GM19099 (cell line): ENCODE measurements around the gene FCMR.

Source experiments
- POLR2A ChIP-seq: IDR thresholded peaks from 3 replicates; pipeline ENCODE4 v1.6.1; 2011; ENCODE audit warnings: low read depth; ENCODE audit not compliant: insufficient read length; ENCODE audit errors: extremely low read depth

Gene FCMR

DNA sequence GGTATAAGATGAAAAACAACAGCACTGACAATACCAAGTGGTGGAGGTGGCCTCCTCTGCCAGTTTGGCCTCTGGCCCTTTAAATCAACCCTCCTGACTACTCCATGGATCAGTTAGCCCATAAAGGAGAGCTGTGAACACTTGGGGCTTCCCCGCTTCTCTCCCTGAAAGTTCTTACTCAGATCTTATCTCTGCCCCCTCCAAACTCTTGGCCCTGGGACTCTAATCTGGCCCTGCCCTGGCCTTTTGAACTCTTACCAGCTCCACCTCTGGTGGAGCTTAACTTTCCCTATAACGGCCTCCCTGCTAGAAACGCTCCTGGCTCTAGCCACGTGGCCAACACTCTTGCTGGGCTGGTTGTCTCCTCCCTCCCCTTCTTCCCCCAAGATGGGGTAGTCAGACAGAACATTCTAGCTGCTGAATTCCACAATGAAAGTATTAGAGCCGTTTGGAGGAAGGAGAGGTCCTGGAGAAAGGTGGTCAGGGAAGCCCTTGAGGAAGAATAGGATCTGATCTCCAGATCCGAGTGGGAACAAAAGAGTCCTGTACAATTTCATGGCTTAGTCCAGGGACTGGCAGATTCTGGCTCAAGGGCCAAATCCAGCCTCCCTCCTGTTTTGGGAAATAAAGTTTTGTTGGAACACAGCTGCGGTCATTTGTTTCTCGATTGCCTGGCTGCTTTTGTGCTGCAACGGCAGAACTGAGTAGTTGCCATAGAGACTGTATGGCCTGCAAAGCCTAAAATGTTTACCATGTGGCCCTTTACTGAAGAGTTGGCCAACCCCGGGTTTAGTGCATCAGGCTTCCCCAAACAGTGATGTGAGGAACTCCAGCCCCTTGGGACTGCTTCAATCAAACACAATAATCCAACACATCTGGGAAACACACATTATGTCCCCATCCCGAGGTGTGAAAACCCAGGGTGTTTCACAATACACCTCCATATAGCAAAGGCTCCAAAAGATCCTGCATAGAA is 34.0 kb upstream of the FCMR start:
- TF ChIP-seq POLR2A: no peak

DNA sequence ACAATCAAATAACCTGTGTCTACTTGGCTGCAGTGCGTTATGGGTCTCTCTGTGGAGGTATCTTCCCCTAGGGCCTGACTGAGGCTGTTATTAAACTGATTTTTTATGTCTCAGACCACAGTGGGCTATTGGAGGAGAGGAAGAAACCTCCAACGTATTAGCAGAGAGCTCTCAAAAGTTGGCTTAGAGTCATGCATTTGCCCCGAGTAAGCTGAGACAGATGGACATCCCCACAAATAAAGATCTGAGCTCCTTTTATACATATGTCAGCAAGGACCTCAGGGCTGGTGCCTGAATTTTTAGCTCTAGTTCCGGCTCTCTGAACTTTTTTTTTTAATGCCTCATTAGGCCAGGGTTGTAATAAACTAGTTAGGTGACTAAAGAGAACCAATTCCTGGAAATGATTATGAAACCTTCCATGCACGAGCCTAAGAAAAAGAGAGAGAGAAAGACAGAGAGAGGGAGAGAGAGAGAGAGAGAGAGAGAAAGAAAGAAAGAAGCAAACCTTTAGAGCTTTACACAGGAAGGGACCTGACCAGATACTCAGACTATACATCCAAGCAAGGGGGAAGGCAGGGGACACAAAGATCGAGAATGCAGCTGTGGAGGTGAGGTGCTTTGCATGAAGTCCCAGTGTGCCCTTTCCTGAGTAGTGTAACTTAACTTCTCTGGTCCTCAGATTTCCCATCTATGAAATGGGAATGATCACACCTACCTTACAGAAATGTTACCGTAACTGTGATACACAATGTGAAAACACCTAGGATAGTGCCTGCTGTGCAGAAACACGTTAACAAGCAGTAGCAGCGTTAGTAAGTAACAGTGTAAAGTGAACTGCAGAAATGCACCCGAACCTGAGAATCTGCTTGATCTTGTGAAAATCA is 33.0 kb upstream of the FCMR start:
- no peak for TF ChIP-seq POLR2A

DNA sequence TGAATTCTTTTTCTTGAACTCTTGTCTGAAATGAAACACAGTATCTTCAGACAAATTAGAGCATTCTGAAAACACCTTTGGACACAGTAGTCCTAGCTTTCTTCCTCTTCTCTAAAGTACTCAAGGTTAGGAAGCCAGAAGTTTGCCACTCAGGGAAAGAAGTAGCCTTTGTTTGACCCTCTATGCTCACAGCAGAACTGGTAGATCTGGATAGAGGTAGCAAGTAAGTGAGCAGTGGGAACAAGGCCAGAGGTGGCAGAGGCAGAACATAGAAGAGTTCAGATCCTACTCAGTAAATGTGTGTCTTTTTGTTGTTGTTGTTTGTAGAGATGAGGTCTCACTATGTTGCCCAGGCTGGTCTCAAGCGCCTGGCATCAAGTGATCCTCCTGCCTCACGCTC is 31.9 kb upstream of the FCMR start:
- no peak for TF ChIP-seq POLR2A

DNA sequence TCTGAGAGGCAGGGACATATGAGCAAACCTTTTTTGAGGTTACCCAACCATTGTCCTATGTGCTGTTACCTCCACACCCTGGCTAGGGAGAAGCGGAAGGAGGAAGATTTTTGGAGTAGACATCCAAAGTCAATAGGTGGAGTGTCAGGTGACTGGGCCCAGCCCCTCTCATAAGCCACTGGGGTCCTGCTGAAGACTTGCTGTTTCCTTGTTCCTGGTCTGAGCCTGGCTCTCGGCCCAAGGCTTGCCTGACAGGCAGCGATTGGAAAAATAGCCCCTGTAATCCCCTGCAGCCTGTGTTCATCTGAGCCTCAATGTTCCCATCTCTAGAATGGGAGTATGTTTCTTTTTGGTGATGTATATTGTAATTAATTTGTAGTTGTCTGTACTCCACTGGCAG is 31.4 kb upstream of the FCMR start:
- TF ChIP-seq POLR2A: no peak

DNA sequence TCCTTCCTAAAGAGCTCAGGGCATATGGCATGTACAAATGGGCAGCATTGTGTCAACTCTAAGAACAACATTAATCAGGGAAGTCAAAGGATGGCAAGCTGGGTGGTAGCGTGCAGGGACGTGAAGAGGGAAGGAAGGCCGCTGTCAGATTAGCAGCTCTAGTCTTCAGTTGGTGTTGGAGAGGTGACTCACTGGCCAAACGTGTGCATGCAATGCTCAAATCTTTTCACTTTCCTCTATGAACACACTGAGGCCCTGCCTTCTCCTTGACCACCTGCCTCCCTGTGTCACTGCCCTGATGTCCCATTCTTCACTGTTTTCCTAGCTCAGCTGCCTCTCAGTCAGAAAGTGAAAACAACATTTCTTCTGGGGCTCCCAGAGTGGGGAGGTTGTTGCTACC is 30.4 kb upstream of the FCMR start:
- TF ChIP-seq POLR2A: no peak

DNA sequence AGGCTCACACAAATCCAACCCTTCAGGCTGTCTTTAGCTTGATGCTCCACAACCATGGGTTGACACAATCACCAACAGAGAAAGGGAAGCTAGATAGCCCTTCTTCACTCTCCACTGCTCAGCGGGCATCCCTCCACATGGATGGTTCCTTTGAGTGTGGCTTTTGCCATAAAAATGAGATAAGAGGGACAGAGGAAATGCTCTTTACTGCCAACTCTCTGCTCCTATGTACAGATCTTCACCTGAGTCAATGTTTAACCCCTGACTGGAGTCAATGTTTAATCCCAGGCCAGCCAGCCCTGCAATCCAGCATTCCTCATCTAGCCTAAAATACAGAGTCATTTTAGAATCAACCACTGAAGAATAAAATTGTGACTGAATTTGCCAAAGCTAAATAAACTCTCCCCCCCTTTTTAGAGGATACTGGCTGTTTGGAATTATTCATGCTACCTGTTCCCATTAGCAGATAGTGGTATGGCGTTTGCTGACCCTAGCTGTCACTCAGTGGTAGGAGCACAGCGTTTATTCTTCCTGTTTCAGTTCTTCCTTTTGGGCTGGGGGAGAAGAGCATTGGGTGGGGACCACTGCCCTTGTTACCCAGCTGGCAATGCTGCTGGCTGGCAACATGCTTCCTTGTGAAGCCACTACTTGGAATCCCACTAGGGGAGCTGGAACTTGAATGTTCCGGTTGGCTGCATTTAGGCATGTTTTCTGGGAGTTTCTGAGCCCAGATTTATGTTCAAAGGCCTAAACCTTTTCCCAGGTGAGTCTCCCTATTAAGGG is 29.8 kb upstream of the FCMR start:
- TF ChIP-seq POLR2A: no peak

DNA sequence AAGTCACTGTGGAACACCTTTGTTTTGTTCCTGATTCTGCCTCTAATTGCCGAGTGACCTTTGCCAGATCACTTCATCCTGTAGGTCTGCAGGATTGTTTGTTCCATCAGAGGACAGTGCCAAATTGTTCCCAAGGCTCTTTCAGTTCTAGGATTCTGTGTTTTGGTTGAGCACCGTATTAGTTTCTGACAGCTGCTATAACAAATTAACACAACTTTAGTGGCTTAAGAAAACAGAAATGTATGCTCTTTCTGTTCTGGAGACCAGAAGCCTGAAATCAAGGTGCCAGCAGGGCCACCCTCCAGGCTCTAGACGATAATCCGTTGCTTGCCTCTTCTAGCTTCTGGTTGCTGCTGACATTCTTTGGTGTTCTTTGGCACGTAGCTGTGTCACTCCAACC is 27.9 kb upstream of the FCMR start:
- no peak for TF ChIP-seq POLR2A

DNA sequence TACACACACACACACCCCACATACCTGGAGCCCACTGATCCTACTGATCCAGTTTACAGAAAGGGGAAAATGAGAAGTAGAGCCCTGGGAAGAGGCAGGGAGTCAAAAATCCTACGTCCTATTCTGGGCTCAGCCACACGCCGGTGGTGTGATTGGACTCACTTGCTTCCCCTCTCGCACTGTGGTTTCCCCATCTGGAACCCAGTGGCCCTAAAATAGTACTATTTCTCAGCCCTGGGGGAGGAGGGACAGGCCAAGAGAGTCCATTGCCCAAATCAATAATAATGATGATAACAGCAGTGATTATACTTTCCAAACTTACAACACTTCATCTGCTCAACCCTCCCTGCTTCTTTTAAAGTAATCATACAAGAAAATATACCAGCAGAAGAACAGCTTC is 27.5 kb upstream of the FCMR start:
- no peak for TF ChIP-seq POLR2A

DNA sequence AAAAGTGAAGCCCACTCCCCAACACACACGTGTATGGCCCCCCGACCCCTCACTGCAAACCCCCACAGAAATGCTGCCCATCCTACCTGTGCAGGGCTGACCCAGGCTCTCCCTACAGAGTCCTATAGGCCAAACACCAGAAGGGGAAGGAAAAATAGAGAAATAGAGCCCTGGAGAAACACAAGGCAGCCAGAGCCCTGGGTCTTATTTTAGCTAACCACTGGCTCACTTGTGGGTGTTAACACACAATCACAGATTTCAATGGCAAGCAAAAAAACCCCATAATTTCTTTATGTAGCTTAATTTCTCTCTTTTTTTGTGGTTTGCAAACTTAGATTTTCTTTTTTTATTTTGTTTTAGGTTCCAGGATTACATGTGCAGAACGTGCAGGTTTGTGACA is 25.5 kb upstream of the FCMR start:
- TF ChIP-seq POLR2A: no peak

DNA sequence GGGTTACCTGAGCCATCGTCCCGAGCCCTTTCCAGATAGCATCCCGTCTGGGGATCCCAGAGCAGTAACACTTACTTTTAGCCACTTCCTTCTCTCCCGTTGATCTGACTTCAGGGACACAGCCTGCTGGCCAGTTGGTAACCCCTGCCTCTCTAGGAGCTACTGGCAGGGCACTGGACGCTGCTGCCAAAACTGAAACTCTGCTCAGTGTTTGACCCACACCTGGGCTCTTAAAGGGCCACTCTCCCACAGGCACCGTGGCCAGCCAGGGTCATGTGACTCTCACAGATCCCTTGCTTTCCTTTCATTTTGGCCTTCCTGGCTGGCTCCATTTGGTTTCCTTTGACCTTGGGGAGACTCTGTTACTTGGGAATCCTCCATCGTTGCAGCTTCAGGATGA is 24.5 kb upstream of the FCMR start, which contains the start of gene PIGR:
Gene PIGR, minus strand, starts transcription at position 206 of the 400 bp plus-strand sequence. CDS start 5,935 bp downstream, outside the sequence.
- no peak for TF ChIP-seq POLR2A

DNA sequence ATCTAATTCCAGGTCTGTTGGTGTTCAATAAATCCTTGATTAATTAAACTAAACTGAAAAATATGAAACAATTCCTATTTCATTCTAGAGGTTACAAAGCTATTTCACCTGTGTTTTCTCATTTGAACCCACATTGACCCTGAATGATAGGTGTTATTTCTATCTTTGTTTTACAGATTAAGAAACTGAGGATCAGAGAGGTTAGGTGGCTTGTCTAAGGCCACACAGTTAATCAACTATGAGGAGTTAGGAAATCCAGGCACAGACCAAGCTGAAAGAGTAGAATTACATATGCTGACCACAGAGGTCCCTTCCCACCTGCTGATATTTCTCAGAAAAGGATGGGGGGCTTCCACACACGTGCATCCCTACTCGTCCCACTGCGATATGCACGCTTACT is 24.0 kb upstream of the FCMR start:
- TF ChIP-seq POLR2A: no peak

DNA sequence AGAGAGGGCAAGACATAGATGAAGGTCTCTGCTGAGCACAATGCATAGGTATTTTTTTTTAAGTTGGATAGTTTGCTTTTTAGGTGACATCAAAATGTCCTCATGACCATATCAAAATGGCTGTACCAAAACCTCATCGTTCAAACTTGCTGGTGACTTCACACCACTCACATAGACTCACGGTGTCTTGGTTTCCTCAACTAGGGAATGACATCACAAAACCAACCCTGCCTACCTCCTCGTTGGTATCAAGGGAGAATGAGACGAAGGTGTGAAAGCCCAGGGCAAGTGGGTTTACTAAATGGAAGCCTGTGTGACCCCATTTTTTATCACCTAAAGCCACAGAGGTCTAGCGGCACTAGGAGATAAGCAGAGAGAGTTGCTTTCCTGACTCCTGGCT is 23.0 kb upstream of the FCMR start:
- TF ChIP-seq POLR2A: no peak

DNA sequence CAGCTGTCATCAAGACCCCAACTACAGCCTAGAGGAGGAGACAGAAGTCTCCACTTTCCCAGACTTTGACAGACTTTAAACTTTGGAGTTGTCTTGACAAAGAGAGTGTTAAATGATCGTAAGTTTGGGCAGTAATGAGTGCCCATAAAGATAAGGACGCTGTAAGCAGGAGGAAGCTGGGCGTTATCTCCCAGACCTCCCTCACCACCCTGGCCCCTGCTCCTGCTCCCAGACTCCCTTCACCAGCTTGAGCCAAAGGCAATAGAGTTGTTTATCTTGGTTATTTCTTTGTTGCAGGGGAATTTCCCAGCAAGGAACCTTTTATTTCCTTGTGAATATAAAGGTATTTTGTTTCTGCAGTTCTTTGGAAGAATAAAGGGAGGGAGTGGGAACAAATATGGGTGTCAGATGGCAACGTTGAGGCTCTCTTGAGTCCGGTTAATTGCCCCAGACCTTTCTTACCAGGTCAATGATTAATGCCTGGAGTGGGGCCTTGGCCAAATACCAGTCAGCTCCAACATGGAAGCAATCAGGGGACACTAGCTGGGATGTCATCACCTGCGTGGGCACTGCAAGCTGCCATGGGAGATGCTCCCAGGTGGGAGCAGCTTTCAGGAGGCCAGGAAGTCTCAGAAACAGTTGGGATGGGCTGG is 20.2 kb upstream of the FCMR start:
- TF ChIP-seq POLR2A: no peak

DNA sequence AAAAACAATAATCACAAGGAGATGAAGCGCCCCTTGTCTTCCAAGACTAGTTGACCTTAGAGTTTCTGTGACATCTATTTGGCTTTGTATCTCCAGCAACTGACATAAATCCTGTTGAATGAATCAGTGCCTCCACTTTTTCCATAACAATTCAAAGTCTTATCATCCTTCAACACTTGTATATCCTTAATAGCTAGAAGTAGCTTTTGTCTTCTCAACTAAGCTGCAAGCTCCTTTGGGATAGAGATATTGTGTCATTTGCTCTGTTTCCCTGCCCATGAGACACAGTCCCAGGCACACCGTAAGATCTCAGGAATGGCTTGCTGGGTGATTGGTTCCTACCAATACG is 18.8 kb upstream of the FCMR start:
- no peak for TF ChIP-seq POLR2A
